GM18502 (cell line): ENCODE data around the gene SMPD3.

Source experiments
- ATAC-seq: cut with Tn5 transposase; IDR thresholded peaks from one replicate; pipeline ENCODE4 v1.9.1; 2021; ENCODE audit warnings: mild to moderate bottlenecking; ENCODE audit not compliant: unreplicated experiment, poor library complexity

SMPD3 gene

GRCh38 chr16:68361485-68361884 lies 86.8 kb downstream of the SMPD3 start:
- no peak for ATAC-seq

DNA sequence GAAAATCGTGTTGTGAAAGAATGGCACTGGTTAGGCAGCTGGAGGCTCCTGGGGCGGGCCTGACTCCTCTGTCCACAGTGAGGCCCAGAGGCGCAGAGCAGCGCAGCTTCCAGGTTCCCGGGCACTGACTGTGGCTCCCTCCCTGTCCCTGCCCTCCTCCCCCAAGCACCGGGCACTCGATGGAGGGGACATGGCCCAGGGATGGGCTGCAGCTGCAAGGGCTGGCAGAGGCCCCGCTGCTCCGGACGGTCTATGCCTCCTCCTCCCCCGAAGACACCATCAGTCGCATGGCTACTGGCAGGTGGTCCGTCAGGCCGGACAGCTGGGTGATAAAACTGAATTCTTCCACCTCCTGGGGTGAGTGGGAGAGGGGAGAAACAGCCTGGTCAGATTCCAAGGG lies 87.4 kb downstream of the SMPD3 start:
- no peak for ATAC-seq

DNA sequence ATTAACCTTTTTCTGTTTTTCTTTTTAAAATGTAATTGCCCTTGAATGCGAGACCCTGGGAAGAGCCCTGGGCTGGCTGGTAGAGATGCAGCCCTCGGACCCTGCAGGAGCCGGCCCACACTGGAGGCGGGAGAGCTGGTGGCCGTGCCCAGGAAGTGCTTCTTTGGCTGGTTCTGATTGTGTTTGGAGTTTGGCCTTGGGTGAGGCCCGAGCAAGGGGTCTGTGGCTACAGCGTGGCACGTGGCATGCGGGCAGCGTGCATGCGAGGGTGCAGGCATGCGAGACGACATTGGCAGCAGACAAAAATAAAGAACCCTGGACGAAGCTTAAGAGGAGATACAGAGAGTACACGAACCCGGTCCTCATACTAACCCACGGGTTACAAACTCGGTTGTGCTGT lies 87.8 kb downstream of the SMPD3 start:
- ATAC-seq = no peak

GRCh38 chr16:68359398-68360191 lies 88.7 kb downstream of the SMPD3 start:
- no peak for ATAC-seq

DNA sequence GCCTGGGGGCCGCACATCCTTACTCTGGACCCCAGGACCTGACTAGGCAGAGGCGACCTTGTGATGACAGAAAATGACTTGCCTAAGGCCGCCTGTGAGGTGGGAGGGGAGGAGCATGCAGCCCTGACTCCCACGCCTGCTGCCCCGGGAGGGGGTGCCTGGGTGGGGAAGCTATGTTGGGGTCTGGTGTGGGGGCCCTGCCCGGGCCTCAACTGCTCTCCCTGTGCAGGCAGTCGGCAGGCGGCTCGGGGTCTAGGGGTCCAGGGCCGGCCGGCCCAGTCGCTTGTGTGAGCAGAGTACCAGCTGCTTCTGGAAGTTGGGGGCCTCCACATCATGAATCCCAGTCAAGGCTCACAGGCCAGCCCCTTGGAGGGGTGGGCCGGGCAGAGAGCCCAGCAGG lies 89.4 kb downstream of the SMPD3 start:
- no peak for ATAC-seq

DNA sequence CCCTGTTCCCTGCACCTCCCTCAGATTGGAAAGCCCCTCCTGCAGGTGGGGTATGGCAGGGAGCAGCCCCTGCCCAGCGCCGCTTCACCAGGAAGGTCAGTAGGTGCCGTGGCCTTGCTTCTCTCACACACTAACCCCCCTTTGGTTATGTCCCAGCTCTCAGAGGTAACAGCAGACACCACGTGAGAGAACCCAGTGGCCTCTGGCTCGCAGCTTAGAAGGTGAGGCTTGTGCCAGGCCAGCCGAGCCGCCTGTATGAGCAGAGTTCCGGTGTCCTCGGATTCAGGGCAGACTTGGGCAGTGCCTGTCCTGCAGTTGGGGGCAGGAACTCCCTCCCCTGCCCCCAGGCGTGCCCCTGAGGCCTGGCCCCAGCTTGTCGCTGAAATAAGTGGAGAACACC lies 90.4 kb downstream of the SMPD3 start:
- ATAC-seq = no peak

GRCh38 chr16:68357521-68357922 lies 90.8 kb downstream of the SMPD3 start:
- ATAC-seq = no peak

DNA sequence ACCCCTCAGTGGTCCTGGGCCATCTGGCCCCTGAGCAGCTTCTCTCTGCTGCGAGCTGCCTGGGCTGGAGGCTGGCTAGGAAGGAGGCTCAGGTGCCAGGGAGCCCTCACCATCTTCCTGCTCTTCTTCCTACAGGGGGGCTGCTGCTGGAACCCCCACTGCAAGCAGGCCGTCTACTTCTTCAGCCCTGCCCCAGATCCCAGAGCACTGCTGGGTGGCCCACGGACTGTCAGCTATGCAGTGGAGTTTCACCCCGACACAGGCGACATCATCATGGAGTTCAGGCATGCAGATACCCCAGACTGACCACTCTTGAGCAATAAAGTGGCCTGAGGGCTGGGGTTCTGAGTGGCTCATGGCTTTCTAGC lies 91.4 kb downstream of the SMPD3 start:
- no peak for ATAC-seq

GRCh38 chr16:68356249-68356918 lies 91.9 kb downstream of the SMPD3 start:
- ATAC-seq = peak; percentile 82

DNA sequence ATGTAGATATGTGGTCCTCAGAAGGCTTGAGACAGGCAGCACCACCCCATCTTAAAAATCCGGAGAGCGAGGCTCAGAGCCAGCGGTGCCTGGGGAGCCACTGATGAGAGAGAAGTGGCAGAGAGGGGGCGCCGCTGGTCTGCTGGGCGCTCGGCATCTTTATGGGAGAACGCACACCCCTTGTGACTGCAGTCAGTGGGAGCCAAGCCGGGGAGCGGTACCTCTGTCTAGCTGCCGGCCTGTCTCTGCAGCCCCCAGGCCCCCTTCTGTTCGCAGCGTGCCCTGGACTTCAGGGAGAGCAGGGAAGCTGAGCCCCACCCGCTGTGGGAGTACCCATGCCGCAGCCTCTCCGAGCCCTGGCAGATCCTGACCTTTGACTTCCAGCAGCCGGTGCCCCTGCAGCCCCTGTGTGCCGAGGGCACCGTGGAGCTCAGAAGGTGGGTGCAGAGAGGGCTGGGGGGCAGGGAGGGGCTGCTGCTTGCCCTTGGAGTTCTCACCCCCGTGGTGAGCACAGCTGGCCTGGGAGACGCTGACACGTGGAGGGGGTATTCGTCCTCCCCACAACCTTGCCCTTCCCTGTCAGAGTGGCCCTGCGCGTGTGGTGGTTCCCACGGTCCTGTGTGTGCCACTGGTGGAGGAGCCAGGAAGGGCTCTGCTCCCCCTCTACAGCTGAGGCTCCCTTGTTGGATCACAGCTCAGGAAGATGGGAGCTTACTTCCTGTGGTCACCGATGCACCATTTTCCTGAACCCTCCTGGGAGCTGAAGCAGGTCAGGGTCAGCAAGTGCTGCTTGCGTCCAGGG lies 92.7 kb downstream of the SMPD3 start:
- ATAC-seq = peak; percentile 7

DNA sequence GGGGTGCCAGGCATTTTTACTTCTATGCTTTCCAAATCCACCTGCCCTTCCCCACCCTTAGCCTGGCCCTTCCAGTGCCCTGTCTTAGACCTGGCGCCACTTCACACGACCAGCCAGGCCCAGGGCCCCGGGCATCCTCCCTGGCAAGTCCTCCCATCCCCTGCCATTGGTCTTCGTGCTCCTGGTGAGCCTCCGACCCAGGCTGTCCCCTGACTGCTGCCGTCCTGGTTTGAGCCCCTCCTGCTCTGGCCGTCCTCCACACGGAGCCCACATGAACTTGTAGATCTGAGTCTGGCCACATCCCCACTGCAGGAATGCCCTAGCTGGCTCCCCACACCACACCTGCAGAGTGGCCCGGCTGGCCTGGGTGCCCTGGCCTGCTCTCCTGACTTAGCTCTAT lies 93.5 kb downstream of the SMPD3 start:
- ATAC-seq = no peak

GRCh38 chr16:68353366-68353765 lies 94.9 kb downstream of the SMPD3 start:
- no peak for ATAC-seq

DNA sequence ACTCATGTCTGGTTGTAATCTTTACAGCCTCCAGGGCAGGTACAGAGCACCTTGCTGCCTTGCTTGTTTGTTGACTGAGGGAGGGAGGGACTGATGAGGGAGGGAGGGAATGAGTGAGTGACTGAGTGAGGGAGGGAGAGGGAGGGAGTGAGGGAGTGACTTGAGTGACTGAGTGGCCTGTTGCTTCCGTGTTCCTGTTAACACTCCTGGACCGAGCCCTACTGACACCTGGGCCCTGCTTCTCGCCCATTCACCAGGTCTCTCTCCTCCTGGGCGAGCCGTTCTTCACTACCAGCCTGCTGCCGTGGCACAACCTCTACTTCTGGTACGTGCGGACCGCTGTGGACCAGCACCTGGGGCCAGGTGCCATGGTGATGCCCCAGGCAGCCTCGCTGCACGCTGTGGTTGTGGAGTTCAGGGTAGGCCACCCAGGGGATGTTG lies 96.3 kb downstream of the SMPD3 start:
- no peak for ATAC-seq

GRCh38 chr16:68351463-68351862 lies 96.8 kb downstream of the SMPD3 start:
- no peak for ATAC-seq

DNA sequence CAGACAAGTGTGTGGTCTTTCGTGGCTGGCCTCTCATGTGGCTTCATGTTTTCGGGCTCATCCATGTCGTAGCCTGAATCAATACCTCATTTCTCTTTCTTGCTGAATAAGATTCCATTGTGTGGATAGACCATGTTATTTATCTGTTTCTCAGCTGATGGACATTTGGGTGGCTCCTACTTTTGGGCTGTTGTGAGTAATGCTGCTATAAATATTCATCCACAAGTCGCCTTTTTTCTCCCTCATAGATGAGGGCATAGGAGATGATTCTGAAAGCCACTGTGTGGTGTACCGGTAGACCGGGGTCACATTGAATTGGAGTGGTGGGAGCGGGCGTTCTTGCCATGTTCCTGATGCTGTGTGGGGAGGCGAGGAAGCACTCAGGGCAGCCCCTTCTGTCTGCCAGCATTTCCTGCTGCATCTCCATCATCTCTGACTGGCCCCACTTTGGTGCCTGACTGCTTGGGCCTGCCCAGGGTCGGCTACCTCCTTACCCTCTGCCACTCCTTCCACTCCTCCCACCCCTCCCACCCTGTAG lies 97.4 kb downstream of the SMPD3 start:
- ATAC-seq = no peak

DNA sequence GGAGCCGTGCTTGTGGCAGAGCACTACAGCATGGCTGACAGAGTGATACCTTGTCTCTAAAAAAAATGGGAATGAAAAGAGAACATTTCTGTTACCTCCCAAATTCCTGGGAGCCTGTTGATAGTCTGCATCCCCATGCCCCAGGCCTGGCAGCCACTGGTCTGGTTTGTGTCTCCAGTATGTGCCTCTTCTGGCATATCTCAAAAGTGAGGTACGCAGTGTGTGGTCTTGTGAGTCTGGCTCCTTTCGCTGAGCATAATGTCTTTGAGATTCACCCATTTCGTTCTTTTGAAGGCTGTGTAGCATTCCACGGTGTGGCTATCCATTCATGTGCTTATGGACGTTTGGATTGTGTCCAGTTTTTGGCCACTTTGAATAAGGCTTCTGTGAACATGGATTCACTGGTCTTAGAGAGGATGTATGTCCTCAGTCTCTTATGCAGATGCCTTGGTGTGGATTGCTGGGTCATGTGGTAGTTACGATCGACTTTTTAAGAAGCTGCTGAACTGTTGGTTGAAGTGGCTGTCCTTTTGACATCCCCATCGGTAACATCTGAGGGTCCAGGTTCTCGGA lies 98.4 kb downstream of the SMPD3 start:
- ATAC-seq = no peak

DNA sequence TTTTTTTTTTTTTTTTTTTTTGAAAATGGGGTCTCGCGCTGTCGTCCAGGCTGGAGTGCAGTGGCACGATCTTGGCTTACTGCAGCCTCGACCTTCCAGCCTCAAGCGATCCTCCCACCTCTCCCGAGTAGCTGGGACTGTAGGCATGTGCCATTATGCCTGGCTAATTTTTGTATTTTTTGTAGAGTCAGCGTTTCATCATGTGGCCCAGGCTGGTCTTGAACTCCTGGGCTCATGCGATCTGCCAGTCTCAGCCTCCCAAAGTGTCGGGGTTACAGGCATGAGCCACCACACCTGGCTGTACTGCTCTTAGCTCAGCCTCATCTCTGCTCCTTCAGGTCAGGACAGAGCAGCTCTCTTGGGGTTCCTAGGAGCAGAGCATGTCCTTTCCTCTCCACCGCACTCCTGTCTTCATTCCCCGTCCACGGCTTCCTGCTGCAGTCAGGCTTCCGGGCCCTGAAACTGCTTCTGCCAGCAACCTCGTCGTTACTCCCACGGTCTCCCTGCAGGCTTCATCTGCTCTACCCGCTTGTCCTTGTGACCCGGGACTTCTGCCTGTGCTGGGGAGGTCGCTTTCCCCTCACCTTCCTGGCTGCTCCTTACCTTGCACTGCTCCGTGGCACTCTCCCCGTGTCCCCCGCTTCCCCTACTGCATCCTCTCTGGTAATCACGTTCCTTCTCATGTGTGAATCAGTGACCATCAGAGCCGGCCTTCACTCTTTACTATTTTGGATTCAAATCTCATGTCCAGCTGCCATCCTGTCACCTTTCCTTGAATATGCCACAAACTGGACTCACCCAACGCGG lies 99.5 kb downstream of the SMPD3 start:
- no peak for ATAC-seq

GRCh38 chr16:68347605-68348004 lies 100.7 kb downstream of the SMPD3 start:
- ATAC-seq = no peak

DNA sequence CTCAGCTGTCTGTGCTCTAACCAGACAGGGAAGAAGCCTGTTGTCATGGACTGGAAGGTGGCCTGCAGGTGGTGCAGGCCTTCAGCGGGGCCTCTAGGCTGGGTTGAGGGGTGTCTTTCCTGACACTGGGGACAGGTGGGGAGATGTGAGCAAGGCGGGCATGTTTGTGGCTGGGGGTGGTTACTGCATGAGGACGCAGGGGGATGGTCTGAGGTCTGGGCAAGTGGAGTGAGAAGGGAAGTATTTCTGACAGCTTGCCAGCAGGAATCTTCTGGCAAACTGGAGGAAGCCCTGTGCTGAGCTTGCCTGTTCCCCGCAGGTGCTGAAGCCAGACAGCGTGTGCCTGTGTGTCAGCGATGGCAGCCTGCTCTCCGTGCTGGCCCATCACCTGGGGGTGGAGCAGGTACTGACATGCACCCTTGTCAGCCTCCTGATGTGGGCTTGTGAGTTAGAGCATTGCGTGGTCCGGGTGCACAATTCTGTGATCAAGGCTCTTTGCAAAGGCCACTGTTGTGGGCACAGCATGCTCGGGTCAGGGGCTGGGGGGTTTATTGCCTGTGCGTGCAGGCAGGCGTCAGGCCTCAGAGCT lies 101.3 kb downstream of the SMPD3 start:
- ATAC-seq = no peak
